Measurements from ENCODE around the gene ENDOV.

DNA sequence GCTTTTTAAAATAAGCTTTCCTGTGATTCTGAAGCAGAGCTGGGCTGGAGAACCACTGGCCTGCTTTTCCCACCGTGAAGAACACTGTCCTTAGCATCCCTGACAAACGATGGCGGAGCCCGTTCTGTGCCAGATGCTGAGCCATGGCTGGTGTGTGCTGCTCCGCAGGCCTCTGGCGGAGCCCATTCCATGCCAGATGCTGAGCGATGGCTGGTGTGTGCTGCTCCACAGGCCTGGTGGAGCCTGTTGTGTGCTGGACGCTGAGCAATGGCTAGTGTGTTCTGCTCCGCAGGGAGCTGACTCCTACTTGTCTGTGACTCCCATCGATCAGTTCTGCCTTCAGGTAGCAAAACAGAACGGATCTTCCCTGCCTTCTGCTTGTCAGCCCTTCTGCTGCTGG is 4.3 kb downstream of the ENDOV start:
- TF ChIP-seq FOXK2 (IDR thresholded peaks at IDR 0.05), result no peak
- TF ChIP-seq SP1 (IDR thresholded peaks at IDR 0.05), result no peak
- no peak for TF ChIP-seq FOXM1 (IDR thresholded peaks at IDR 0.05; ENCODE audit: borderline replicate concordance)
